Caco-2 (cell line): ENCODE results near the gene PPP1R14D. TPM values are rescaled to one million over a fixed set of nuclear protein-coding genes. Genes with fewer than 3 reads are reported as not detected.

Experiments
- BruUV-seq: library from RNA; stranded (reverse); fragments of 400-500 nt; replicated peaks from 2 replicates; lab custom pipeline; 2021; lab: Mats Ljungman, UMichigan
- CTCF ChIA-PET: fragments of 300-600 bp; sonication (Branson Sonifier 250); formaldehyde crosslinking; loops from one replicate; lab custom pipeline; 2022; ENCODE audit warnings: antibody characterized with exemption; lab: Charles Lee
- POLR2A ChIA-PET: fragments of 300-600 bp; sonication (Branson Sonifier 250); formaldehyde crosslinking; loops from one replicate; lab custom pipeline; 2022; ENCODE audit warnings: antibody characterized with exemption; lab: Charles Lee
- DNase-seq, 2 experiments: peaks; one replicate each; pipeline versions ENCODE4 v3.0.0 to v3.0.0-alpha.2; 2020 to 2022
- H3K27me3 ChIP-seq: replicated peaks from 2 replicates; pipeline ENCODE4 v1.6.0; 2011; ENCODE audit warnings: low read length; ENCODE audit not compliant: control insufficient read depth, insufficient read depth
- H3K36me3 ChIP-seq: 2 replicates; pipeline ENCODE4 v1.5.1; 2011; ENCODE audit warnings: low read length; ENCODE audit not compliant: control insufficient read depth, insufficient read depth
- H3K4me1 ChIP-seq: fragments of 250-450 bp; sonication (Bioruptor Pico); 2 replicates; pipeline ENCODE4 v1.5.1; 2020; ENCODE audit warnings: mild to moderate bottlenecking
- H3K4me3 ChIP-seq: 2 replicates; pipeline ENCODE4 v1.5.1; 2011; ENCODE audit warnings: low read depth, mild to moderate bottlenecking, control low read depth, low read length
- H3K9me3 ChIP-seq: fragments of 250-450 bp; sonication (Bioruptor Pico); 2 replicates; pipeline ENCODE4 v1.5.1; 2020; ENCODE audit warnings: mild to moderate bottlenecking, moderate library complexity
- H3K27ac Mint-ChIP-seq: one replicate; pipeline ENCODE4 v1.8.0; 2022; ENCODE audit warnings: mixed read lengths; ENCODE audit not compliant: unreplicated experiment
- H3K27me3 Mint-ChIP-seq: one replicate; pipeline ENCODE4 v1.8.0; 2022; ENCODE audit warnings: mixed read lengths; ENCODE audit not compliant: insufficient read depth, unreplicated experiment
- H3K36me3 Mint-ChIP-seq: one replicate; pipeline ENCODE4 v1.8.0; 2022; ENCODE audit warnings: mild to moderate bottlenecking, mixed read lengths; ENCODE audit not compliant: insufficient read depth, unreplicated experiment
- H3K4me1 Mint-ChIP-seq: one replicate; pipeline ENCODE4 v1.8.0; 2022; ENCODE audit warnings: low read depth, mixed read lengths; ENCODE audit not compliant: unreplicated experiment
- H3K4me3 Mint-ChIP-seq: one replicate; pipeline ENCODE4 v1.8.0; 2022; ENCODE audit warnings: mild to moderate bottlenecking, moderate library complexity, mixed read lengths; ENCODE audit not compliant: unreplicated experiment
- H3K9me3 Mint-ChIP-seq: one replicate; pipeline ENCODE4 v1.8.0; 2022; ENCODE audit warnings: mixed read lengths; ENCODE audit not compliant: unreplicated experiment
- CTCF ChIP-seq, 2 experiments: fragments of 200-600 bp in 1 of 2; IDR thresholded peaks; 1 replicate in 1 of 2; 2 replicates in 1 of 2; pipeline versions ENCODE4 v1.5.1 to v1.8.0; 2011 to 2022; ENCODE audit warnings: antibody characterized with exemption in 1 of 2, control low read depth in 1 of 2, inconsistent platforms in 1 of 2, low read depth in 1 of 2, low read length in 1 of 2, mild to moderate bottlenecking in 1 of 2, moderate library complexity in 1 of 2; ENCODE audit not compliant: insufficient read depth in 1 of 2, severe bottlenecking in 1 of 2, unreplicated experiment in 1 of 2
- intact Hi-C: fragments of 100-400 bp; cut with micrococcal nuclease; formaldehyde crosslinking; loops from one replicate; pipeline ENCODE4 v1.10.0; 2022; ENCODE audit not compliant: unreplicated experiment
- total RNA-seq: library from RNA; stranded (reverse); gene quantifications from 2 replicates; pipeline ENCODE4 v1.2.3, GENCODE V29; 2022

The PPP1R14D gene
- total RNA-seq, 1 experiment from 2014 or later, result 0.43 TPM

- DNase-seq, result peak; percentile 90 to 95
- peak overlapping the region; percentile 85 for H3K4me3 ChIP-seq
- intact Hi-C loops, result loop anchor here (1.0 to 2.0 kb wide), 3 partner anchors 19 to 53 kb away; partner anchors contain the start of genes DNAJC17 and ZFYVE19
- ChIA-PET CTCF (interaction anchor here (1.0 to 3.0 kb wide), 3 partner anchors 13 to 48 kb away, joined by 4 to 46 read pairs (median 12); partner anchors contain the start of gene VPS18), POLR2A (interaction anchor here (0.8 to 3.8 kb wide), 3 partner anchors 12 to 38 kb away, joined by 4 to 23 read pairs (median 6); partner anchors contain the start of genes DNAJC17 and ZFYVE19)
- no peaks in the 10 kb centered on the region for H3K9me3 ChIP-seq
- Mint-ChIP-seq H3K4me1 (peaks cover 14% of the 10 kb centered on the region), H3K9me3 (no peaks in the 10 kb centered on the region), H3K27me3 (no peaks in the 10 kb centered on the region), H3K36me3 (peaks cover 43% of the 10 kb centered on the region), H3K27ac (peak overlapping the region; percentile 93), H3K4me3 (peak overlapping the region; percentile 99)
- no peak for TF ChIP-seq CTCF (IDR thresholded peaks at IDR 0.05; ENCODE audit: insufficient read depth in 1 of 2, low read depth in 1 of 2, low read length in 1 of 2, severe bottlenecking in 1 of 2, unreplicated experiment in 1 of 2)
- H3K4me1 ChIP-seq, result peaks cover 34% of the 10 kb centered on the region
- TSS peak; percentile 37 for BruUV-seq
- H3K36me3 ChIP-seq, result peaks cover 5% of the 10 kb centered on the region
- no peaks in the 10 kb centered on the region for H3K27me3 ChIP-seq
These were observed 17.2 kb upstream of the PPP1R14D start for GRCh38 chr15:40845511-40846284.

GRCh38 chr15:40845036-40845435 is 16.5 kb upstream of the PPP1R14D start:
- Mint-ChIP-seq H3K27ac (peak overlapping the region; percentile 93), H3K4me1 (peaks cover 9% of the 10 kb centered on the region), H3K27me3 (no peaks in the 10 kb centered on the region), H3K36me3 (peaks cover 36% of the 10 kb centered on the region), H3K4me3 (peak overlapping the region; percentile 99), H3K9me3 (no peaks in the 10 kb centered on the region)
- ChIA-PET CTCF (interaction anchor here (1.1 to 3.0 kb wide), 5 partner anchors 12 to 108 kb away, joined by 3 to 12 read pairs (median 5); partner anchors contain the start of genes CHAC1 and VPS18), POLR2A (interaction anchor here (0.6 to 3.8 kb wide), 6 partner anchors 12 to 270 kb away, joined by 3 to 23 read pairs (median 6); partner anchors contain the start of genes DNAJC17 and ZFYVE19)
- Histone ChIP-seq H3K36me3 (peaks cover 4% of the 10 kb centered on the region), H3K4me3 (peak overlapping the region; percentile 85), H3K4me1 (peaks cover 34% of the 10 kb centered on the region), H3K9me3 (no peaks in the 10 kb centered on the region), H3K27me3 (no peaks in the 10 kb centered on the region)
- intact Hi-C loops, result no loop called here
- no peak for TF ChIP-seq CTCF (IDR thresholded peaks at IDR 0.05; ENCODE audit: insufficient read depth in 1 of 2, low read depth in 1 of 2, low read length in 1 of 2, severe bottlenecking in 1 of 2, unreplicated experiment in 1 of 2)
- BruUV-seq, result no TSS peak
- no peak for DNase-seq

- peaks cover 4% of the 10 kb centered on the region for H3K36me3 ChIP-seq
- ChIA-PET POLR2A (interaction anchor here (0.6 to 3.8 kb wide), 7 partner anchors 13 to 270 kb away, joined by 3 to 23 read pairs (median 7); partner anchors contain the start of genes DNAJC17 and ZFYVE19), CTCF (interaction anchor here (0.5 to 3.0 kb wide), 7 partner anchors 13 to 150 kb away, joined by 3 to 12 read pairs (median 4); partner anchors contain the start of genes CHAC1 and VPS18)
- intact Hi-C loops, result no loop called here
- Mint-ChIP-seq H3K4me1 (peaks cover 9% of the 10 kb centered on the region), H3K27ac (peak overlapping the region; percentile 93), H3K9me3 (no peaks in the 10 kb centered on the region), H3K36me3 (peaks cover 32% of the 10 kb centered on the region), H3K4me3 (peak overlapping the region; percentile 99), H3K27me3 (no peaks in the 10 kb centered on the region)
- peak overlapping the region; percentile 85 for H3K4me3 ChIP-seq
- H3K27me3 ChIP-seq, result no peaks in the 10 kb centered on the region
- no TSS peak for BruUV-seq
- DNase-seq, result no peak
- no peaks in the 10 kb centered on the region for H3K9me3 ChIP-seq
- no peak for TF ChIP-seq CTCF (IDR thresholded peaks at IDR 0.05; ENCODE audit: insufficient read depth in 1 of 2, low read depth in 1 of 2, low read length in 1 of 2, severe bottlenecking in 1 of 2, unreplicated experiment in 1 of 2)
- peaks cover 34% of the 10 kb centered on the region for H3K4me1 ChIP-seq
These were observed 16.2 kb upstream of the PPP1R14D start for GRCh38 chr15:40844696-40845030.
